GM12878 (cell line): ENCODE data around the gene GPR26. TPM values are rescaled to one million over a fixed set of nuclear protein-coding genes. Genes with fewer than 3 reads are reported as not detected.

Experiments used
- ATAC-seq: fragments of 200-7000 bp; cut with Tn5 transposase; 3 replicates; pipeline ENCODE4 v1.9.1; 2020; ENCODE audit warnings: mild to moderate bottlenecking, moderate library complexity
- BruUV-seq: library from RNA; stranded (reverse); fragments of 400-500 nt; replicated peaks from 2 replicates; lab custom pipeline; 2021; lab: Mats Ljungman, UMichigan
- CTCF ChIA-PET: fragments of 300-600 bp; sonication (Branson Sonifier 250); formaldehyde crosslinking; extraction: SDS; loops from one replicate; lab custom pipeline; 2021; ENCODE audit warnings: inconsistent platforms; lab: Yijun Ruan, JAX
- POLR2A ChIA-PET: fragments of 350-600 bp; formaldehyde crosslinking; extraction: SDS; loops from one replicate; lab custom pipeline; 2021; ENCODE audit warnings: inconsistent platforms; lab: Charles Lee
- RAD21 ChIA-PET: fragments of 300-600 bp; sonication (Branson Sonifier 250); formaldehyde crosslinking; loops from one replicate; lab custom pipeline; 2023; ENCODE audit warnings: antibody characterized with exemption; ENCODE audit not compliant: unreplicated experiment; lab: Charles Lee
- SMC1A ChIA-PET: fragments of 300-600 bp; sonication (Branson Sonifier 250); formaldehyde crosslinking; loops from one replicate; lab custom pipeline; 2023; ENCODE audit not compliant: unreplicated experiment, uncharacterized antibody; lab: Charles Lee
- DNase-seq: peaks from one replicate; pipeline ENCODE4 v3.0.0-alpha.2; 2011; ENCODE audit warnings: low read depth, low spot score
- FAIRE-seq: peaks from 3 replicates; lab custom pipeline; 2011; peaks lifted over from hg19 to GRCh38; lab: Jason Lieb, UNC
- H2AFZ ChIP-seq: 2 replicates; pipeline ENCODE4 v1.6.0; 2011; ENCODE audit warnings: low read depth, low read length, control low read depth; ENCODE audit not compliant: control insufficient read depth
- H3K27ac ChIP-seq: 2 replicates; pipeline ENCODE4 v1.5.1; 2011; ENCODE audit warnings: control low read depth; ENCODE audit not compliant: control insufficient read depth, insufficient read depth
- H3K27me3 ChIP-seq, 2 experiments: replicated peaks in 1 of 2; 2 replicates each; pipeline versions ENCODE4 v1.6.0 to v1.6.1; 2011; ENCODE audit warnings: low read length in 1 of 2; ENCODE audit not compliant: control insufficient read depth in 2 of 2, insufficient read depth in 2 of 2
- H3K36me3 ChIP-seq, 2 experiments: 2 replicates each; pipeline ENCODE4 v1.5.1; 2011; ENCODE audit warnings: low read length in 1 of 2; ENCODE audit not compliant: control insufficient read depth in 2 of 2, insufficient read depth in 2 of 2
- H3K4me1 ChIP-seq: 2 replicates; pipeline ENCODE4 v1.6.1; 2011; ENCODE audit warnings: mild to moderate bottlenecking, low read length, moderate library complexity, mixed read lengths; ENCODE audit not compliant: control insufficient read depth, insufficient read depth
- H3K4me2 ChIP-seq: 2 replicates; pipeline ENCODE4 v1.6.0; 2011; ENCODE audit warnings: control low read depth; ENCODE audit not compliant: control insufficient read depth, insufficient read depth
- H3K4me3 ChIP-seq: fragments of 200-600 bp; sonication (generic); 2 replicates; pipeline ENCODE4 v1.5.1; 2016
- H3K79me2 ChIP-seq: 2 replicates; pipeline ENCODE4 v1.6.0; 2011; ENCODE audit warnings: low read length; ENCODE audit not compliant: control insufficient read depth, insufficient read depth
- H3K9ac ChIP-seq: 2 replicates; pipeline ENCODE4 v1.8.0; 2011; ENCODE audit warnings: low read length, control low read depth, mixed read lengths; ENCODE audit not compliant: control insufficient read depth, insufficient read depth
- H3K9me3 ChIP-seq: replicated peaks from 3 replicates; pipeline ENCODE4 v1.5.1; 2011; ENCODE audit warnings: mild to moderate bottlenecking, low read length; ENCODE audit not compliant: control insufficient read depth, insufficient read depth
- H4K20me1 ChIP-seq: 2 replicates; pipeline ENCODE4 v1.6.0; 2011; ENCODE audit not compliant: control insufficient read depth, insufficient read depth
- CHD4 ChIP-seq: fragments of 200-600 bp; sonication (generic); IDR thresholded peaks from 2 replicates; pipeline ENCODE4 v1.6.1; 2016; ENCODE audit warnings: mild to moderate bottlenecking
- NFXL1 ChIP-seq: fragments of 450-650 bp; IDR thresholded peaks from 2 replicates; pipeline ENCODE4 v1.6.1; 2017; ENCODE audit warnings: antibody characterized with exemption, mild to moderate bottlenecking, borderline replicate concordance
- ZNF384 ChIP-seq: IDR thresholded peaks from 2 replicates; pipeline ENCODE4 v1.6.1; 2012; ENCODE audit warnings: low read depth, mild to moderate bottlenecking, low read length, improper control_type of control experiment, borderline replicate concordance
- WGBS: methylation state at CpG from one replicate; pipeline ENCODE4 v1.1.6; 2016; ENCODE audit warnings: low lambda C conversion rate; ENCODE audit not compliant: insufficient replicate concordance, insufficient coverage; ENCODE audit errors: missing lambda C conversion rate; 5-methylcytosine and 5-hydroxymethylcytosine counted together
- in situ Hi-C: fragments of 300-500 bp; cut with MboI; formaldehyde crosslinking; loops from 9 replicates; pipeline ENCODE4 v1.14.3; 2018; ENCODE audit warnings: mixed read lengths
- intact Hi-C: fragments of 100-400 bp; cut with micrococcal nuclease; formaldehyde crosslinking; loops from one replicate; pipeline ENCODE4 v1.14.2; 2022; ENCODE audit not compliant: unreplicated experiment
- polyA plus RNA-seq, 11 experiments: library from polyadenylated mRNA; depleted of rRNA in 4 of 11; unstranded in 6 of 11; stranded (reverse) in 5 of 11; fragments of >200 nt; fragmentation: Nextera tagmentation in 4 of 11; fragmentation: Illumina TruSeq in 1 of 11; extraction: Ambion mirVana in 4 of 11; extraction: Trizol in 1 of 11; gene quantifications; 1 replicate in 1 of 11; 2 replicates in 10 of 11; pipeline versions ENCODE4 v1.2.1 to v1.2.3, GENCODE V29; 2011 to 2016; ENCODE audit warnings: inconsistent platforms in 2 of 11, missing spikeins in 2 of 11, low read depth in 1 of 11
- total RNA-seq, 4 experiments: library from RNA; depleted of rRNA in 3 of 4; stranded (reverse); fragments of >200 nt in 3 of 4; fragmentation: Illumina TruSeq in 1 of 4; extraction: Trizol in 1 of 4; gene quantifications; 2 replicates each; pipeline versions ENCODE4 v1.2.1 to v1.2.3, GENCODE V29; 2013 to 2021
- TF ChIP-seq, protein P1 (sequence below): fragments of 450-650 bp; IDR thresholded peaks from 2 replicates; pipeline ENCODE4 v1.6.1; 2017; ENCODE audit warnings: low read depth, mild to moderate bottlenecking, moderate library complexity
- TF ChIP-seq, protein P2 (sequence below): fragments of 450-650 bp; conservative IDR thresholded peaks from 2 replicates; pipeline ENCODE4 v1.6.1; 2017; ENCODE audit warnings: mild to moderate bottlenecking, moderate library complexity
- TF ChIP-seq, protein P3 (sequence below): IDR thresholded peaks from 2 replicates; pipeline ENCODE4 v1.6.1; 2011; ENCODE audit warnings: borderline replicate concordance, low read depth, mild to moderate bottlenecking, moderate library complexity, mixed read lengths, low read length; ENCODE audit not compliant: insufficient read depth; ENCODE audit errors: extremely low read length
- TF ChIP-seq, protein P4 (sequence below): fragments of 450-650 bp; IDR thresholded peaks from 2 replicates; pipeline ENCODE4 v1.6.1; 2017; ENCODE audit warnings: mild to moderate bottlenecking, moderate library complexity
- TF ChIP-seq, protein P5 (sequence below): fragments of 450-650 bp; IDR thresholded peaks from 2 replicates; pipeline ENCODE4 v1.6.1; 2014; ENCODE audit warnings: mild to moderate bottlenecking

The GPR26 gene
- total and polyA plus RNA-seq, 10 of the 15 experiments (the other 5 are each of a cell fraction or from before 2014, with no cell fraction given), result 0.01 to 0.03 TPM; not detected in 8

DNA sequence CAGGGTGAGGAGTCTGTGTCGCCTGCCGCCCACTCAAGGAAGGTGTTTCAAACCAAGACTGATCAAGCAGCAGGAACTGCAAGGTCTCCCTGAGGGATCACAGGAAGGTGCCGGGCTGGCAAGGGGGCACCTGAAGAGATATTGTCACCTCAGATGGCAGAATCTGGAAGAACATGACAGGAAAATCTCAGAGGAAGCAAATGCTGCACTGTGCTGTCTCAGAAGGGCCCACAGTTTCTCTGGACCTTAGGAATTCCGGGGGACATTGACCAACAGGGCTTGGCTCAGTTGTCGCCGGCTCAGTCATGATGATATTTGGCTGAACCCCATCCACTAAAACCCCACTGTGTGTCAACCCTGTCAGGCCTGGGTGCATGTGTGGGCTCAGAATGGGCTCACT is 31.9 kb upstream of the GPR26 start (continued):
- TF ChIP-seq, protein P1, sequence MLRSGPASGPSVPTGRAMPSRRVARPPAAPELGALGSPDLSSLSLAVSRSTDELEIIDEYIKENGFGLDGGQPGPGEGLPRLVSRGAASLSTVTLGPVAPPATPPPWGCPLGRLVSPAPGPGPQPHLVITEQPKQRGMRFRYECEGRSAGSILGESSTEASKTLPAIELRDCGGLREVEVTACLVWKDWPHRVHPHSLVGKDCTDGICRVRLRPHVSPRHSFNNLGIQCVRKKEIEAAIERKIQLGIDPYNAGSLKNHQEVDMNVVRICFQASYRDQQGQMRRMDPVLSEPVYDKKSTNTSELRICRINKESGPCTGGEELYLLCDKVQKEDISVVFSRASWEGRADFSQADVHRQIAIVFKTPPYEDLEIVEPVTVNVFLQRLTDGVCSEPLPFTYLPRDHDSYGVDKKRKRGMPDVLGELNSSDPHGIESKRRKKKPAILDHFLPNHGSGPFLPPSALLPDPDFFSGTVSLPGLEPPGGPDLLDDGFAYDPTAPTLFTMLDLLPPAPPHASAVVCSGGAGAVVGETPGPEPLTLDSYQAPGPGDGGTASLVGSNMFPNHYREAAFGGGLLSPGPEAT, result no peak
- no peak for TF ChIP-seq NFXL1
- TF ChIP-seq, protein P2, sequence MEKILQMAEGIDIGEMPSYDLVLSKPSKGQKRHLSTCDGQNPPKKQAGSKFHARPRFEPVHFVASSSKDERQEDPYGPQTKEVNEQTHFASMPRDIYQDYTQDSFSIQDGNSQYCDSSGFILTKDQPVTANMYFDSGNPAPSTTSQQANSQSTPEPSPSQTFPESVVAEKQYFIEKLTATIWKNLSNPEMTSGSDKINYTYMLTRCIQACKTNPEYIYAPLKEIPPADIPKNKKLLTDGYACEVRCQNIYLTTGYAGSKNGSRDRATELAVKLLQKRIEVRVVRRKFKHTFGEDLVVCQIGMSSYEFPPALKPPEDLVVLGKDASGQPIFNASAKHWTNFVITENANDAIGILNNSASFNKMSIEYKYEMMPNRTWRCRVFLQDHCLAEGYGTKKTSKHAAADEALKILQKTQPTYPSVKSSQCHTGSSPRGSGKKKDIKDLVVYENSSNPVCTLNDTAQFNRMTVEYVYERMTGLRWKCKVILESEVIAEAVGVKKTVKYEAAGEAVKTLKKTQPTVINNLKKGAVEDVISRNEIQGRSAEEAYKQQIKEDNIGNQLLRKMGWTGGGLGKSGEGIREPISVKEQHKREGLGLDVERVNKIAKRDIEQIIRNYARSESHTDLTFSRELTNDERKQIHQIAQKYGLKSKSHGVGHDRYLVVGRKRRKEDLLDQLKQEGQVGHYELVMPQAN, result no peak

DNA sequence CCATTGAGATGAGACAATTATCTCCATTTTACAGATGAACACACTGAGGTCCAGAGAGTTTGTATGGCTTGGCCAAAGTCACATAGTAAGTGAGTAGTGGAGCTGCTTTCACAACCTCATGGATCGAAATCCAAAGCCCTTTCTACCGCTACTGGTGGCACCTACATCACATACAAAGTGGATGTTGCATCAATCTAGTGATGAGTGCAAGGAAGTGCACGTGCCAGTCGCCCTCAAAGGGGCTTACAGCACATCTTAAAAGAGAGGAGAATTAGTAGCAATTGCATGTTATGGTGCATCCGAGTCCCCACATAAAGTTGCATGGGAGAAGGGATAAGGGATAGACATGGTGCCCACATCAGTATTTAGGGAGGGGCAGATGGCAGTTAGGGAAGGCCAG is 31.0 kb upstream of the GPR26 start:
- WGBS, result 4% methylated on average over 5 of the region's 5 CpGs
- BruUV-seq, result no TSS peak
- H3K9ac ChIP-seq, result no peak overlapping the region
- H3K27ac ChIP-seq, result no peak overlapping the region
- H3K27me3 ChIP-seq, result peaks cover 3 to 9% of the 10 kb centered on the region in 2 experiments; a peak in 2 of 4 replicates
- CTCF ChIA-PET, result no interaction called here
- H3K4me2 ChIP-seq, result no peak overlapping the region
- H3K4me1 ChIP-seq, result no peaks in the 10 kb centered on the region
- H4K20me1 ChIP-seq, result no peaks in the 10 kb centered on the region
- no peak overlapping the region for H3K4me3 ChIP-seq
- no peaks in the 10 kb centered on the region for H3K36me3 ChIP-seq
- SMC1A ChIA-PET, result no interaction called here
- in situ Hi-C loops (no loop called here), intact Hi-C loops (no loop called here)
- H3K9me3 ChIP-seq, result no peaks in the 10 kb centered on the region
- no peak for DNase-seq
- no peaks in the 10 kb centered on the region for H3K79me2 ChIP-seq
- FAIRE-seq, result no peak
- POLR2A ChIA-PET, result no interaction called here
- no peak overlapping the region for H2AFZ ChIP-seq
- RAD21 ChIA-PET, result no interaction called here
- no peak for ATAC-seq
- TF ChIP-seq ZNF384 (no peak), CHD4 (no peak)
- TF ChIP-seq, protein P3, sequence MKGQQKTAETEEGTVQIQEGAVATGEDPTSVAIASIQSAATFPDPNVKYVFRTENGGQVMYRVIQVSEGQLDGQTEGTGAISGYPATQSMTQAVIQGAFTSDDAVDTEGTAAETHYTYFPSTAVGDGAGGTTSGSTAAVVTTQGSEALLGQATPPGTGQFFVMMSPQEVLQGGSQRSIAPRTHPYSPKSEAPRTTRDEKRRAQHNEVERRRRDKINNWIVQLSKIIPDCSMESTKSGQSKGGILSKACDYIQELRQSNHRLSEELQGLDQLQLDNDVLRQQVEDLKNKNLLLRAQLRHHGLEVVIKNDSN, result no peak
- TF ChIP-seq, protein P4, sequence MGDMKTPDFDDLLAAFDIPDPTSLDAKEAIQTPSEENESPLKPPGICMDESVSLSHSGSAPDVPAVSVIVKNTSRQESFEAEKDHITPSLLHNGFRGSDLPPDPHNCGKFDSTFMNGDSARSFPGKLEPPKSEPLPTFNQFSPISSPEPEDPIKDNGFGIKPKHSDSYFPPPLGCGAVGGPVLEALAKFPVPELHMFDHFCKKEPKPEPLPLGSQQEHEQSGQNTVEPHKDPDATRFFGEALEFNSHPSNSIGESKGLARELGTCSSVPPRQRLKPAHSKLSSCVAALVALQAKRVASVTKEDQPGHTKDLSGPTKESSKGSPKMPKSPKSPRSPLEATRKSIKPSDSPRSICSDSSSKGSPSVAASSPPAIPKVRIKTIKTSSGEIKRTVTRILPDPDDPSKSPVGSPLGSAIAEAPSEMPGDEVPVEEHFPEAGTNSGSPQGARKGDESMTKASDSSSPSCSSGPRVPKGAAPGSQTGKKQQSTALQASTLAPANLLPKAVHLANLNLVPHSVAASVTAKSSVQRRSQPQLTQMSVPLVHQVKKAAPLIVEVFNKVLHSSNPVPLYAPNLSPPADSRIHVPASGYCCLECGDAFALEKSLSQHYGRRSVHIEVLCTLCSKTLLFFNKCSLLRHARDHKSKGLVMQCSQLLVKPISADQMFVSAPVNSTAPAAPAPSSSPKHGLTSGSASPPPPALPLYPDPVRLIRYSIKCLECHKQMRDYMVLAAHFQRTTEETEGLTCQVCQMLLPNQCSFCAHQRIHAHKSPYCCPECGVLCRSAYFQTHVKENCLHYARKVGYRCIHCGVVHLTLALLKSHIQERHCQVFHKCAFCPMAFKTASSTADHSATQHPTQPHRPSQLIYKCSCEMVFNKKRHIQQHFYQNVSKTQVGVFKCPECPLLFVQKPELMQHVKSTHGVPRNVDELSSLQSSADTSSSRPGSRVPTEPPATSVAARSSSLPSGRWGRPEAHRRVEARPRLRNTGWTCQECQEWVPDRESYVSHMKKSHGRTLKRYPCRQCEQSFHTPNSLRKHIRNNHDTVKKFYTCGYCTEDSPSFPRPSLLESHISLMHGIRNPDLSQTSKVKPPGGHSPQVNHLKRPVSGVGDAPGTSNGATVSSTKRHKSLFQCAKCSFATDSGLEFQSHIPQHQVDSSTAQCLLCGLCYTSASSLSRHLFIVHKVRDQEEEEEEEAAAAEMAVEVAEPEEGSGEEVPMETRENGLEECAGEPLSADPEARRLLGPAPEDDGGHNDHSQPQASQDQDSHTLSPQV, result no peak
- TF ChIP-seq, protein P5, sequence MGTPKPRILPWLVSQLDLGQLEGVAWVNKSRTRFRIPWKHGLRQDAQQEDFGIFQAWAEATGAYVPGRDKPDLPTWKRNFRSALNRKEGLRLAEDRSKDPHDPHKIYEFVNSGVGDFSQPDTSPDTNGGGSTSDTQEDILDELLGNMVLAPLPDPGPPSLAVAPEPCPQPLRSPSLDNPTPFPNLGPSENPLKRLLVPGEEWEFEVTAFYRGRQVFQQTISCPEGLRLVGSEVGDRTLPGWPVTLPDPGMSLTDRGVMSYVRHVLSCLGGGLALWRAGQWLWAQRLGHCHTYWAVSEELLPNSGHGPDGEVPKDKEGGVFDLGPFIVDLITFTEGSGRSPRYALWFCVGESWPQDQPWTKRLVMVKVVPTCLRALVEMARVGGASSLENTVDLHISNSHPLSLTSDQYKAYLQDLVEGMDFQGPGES, result no peak
